HG02840 (cell line): ENCODE measurements around the gene BAG2.

Experiments
- ATAC-seq: cut with Tn5 transposase; IDR thresholded peaks from one replicate; pipeline ENCODE4 v1.9.1; 2021; ENCODE audit warnings: mild to moderate bottlenecking, moderate library complexity, moderate number of reproducible peaks; ENCODE audit not compliant: unreplicated experiment, low FRiP score

BAG2 gene

DNA sequence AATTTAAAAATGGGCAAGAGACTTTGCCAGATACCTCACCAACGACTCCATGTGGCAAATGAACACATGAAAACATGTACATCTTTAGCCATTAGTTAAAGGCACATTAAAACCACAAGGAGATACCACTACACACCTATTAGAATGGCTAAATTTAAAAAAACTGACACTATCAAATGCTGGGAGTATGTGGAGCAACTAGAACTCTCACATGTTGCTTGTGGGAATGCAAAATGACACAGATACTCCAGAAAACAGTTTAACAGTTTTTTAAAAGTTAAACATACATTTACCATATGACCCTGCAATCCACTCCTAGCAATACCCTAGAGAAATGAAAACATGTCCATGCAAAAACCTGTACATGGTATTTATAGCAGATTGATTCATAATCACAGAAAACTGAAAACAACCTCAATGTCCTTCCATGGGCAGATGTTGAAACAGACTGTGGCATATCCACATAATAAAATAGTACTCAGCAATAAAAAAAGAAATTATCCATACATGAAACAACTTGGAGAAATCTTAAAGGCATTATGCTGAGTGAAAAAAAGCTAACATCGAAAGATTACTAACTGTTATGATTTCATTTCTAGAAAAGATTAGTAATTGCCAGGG is 48.1 kb downstream of the BAG2 start:
- no peak for ATAC-seq

DNA sequence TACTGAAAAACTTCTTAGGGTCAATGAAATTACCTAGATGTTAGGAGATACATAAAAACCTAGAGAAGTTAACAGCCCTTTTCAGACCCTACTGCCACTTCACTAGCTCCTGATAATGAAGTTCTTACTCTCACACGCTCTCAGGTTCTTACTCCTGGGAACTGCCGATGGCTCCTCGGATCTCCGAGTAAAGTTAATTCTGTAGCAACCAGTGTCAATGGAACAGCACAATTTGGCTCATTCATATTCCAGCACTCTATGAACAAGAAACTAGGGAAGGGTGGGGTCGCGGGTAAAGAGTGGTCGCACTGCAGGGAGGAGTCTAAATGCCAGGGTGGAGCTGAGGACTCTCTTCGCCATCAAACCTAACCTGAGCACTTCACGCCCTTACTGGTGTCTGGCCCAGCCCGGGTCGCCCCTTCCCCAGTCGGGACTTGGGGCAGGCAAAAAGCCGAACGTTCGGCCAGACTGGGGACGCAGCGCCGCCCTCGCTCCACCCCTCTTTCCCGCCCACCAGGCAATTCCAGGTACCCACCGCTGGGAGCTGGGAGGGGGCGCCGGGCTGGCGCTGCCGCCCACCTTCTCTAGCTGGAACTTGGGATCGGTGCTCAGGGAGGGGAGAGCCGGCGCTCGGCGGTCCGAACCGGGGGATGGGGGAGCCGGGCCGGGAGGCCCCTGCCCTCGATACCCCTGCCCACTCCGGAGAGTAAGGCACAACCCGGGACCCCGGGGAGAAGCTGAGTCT is 49.2 kb downstream of the BAG2 start:
- ATAC-seq = peak; percentile 53

GRCh38 chr6:57221936-57222742 is 50.0 kb downstream of the BAG2 start, which contains the start of gene RAB23:
TSS of gene RAB23 (minus strand) at chr6:57222307. CDS start at chr6:57210380, 11,927 bp downstream.
- peak; percentile 84 for ATAC-seq

GRCh38 chr6:57222743-57223077 is 50.6 kb downstream of the BAG2 start:
- ATAC-seq = no peak

DNA sequence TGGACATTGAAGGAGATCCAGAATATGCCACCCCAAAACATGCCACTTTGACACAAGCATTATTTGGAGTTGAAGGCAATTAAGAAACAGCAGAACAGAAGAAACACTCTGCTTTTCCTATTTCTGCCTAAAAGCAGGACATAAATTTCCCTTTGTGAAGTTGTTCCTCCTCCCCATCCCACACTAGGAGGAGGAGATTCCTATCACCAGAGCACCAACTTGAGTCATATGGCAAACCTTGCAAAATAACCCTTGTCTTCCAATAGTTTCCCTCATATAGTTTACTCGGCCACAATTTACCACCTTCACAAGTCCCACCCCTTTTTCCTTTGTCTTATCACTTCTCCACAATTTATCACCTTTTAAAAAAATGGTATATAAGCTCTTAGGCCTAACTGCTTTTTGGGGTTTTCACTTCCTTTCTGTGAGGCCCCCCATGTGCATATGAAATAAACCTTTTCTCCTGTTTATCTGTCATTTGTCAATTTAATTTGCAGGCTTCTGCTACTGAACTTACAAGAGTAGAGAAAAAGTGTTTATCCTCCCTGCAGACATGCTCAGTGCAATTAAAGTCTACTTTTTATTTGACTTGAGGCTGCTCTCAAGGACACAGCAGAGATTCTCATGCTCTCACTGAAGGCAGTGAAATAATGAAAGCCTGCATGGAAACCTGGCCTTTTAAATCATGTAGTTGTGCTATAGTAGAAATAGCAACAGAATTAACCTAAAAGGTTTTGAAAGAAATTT is 52.8 kb downstream of the BAG2 start:
- ATAC-seq = no peak

DNA sequence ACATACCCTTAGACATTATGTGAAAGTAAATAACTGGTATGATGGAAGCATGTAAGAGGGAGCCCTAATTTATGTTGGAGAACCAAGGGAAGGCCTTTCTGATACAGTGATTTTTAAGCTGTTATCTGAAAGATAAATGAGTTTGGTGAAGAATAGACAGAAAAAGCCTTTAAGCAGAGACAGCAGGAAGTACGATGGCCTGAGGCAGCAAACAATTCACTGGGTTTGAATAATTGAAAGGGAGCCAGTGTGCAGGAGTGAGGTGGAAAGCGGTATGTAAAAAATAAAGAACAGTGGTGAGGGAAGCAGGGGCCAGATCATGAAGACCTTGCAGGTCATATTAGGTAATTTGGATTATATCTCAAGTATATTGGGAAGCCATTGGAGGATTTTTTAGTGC is 54.1 kb downstream of the BAG2 start:
- ATAC-seq = no peak
